PFSK-1 (cell line): Measurements from ENCODE around the gene PANK2.

Source experiments
- FOXP2 ChIP-seq: optimal IDR thresholded peaks from 2 replicates; pipeline ENCODE3; 2011; ENCODE audit warnings: borderline replicate concordance, control low read depth, inconsistent platforms; ENCODE audit not compliant: insufficient read depth; ENCODE audit errors: extremely low read length, extremely low read depth
- POLR2AphosphoS5 ChIP-seq: IDR thresholded peaks from 2 replicates; pipeline ENCODE4 v1.6.1; 2012; ENCODE audit warnings: low read depth, mild to moderate bottlenecking, control low read depth, low read length, moderate library complexity
- REST ChIP-seq, 2 experiments: IDR thresholded peaks; 2 replicates each; pipeline versions ENCODE4 v1.6.1 to v1.8.0; 2011 to 2012; ENCODE audit warnings: low read depth in 2 of 2, low read length in 2 of 2, control low read depth in 1 of 2, inconsistent platforms in 1 of 2, mild to moderate bottlenecking in 1 of 2, moderate library complexity in 1 of 2; ENCODE audit not compliant: insufficient read depth in 1 of 2
- SIN3A ChIP-seq: IDR thresholded peaks from 2 replicates; pipeline ENCODE4 v1.6.1; 2012; ENCODE audit warnings: mild to moderate bottlenecking, low read length, moderate library complexity, borderline replicate concordance; ENCODE audit not compliant: insufficient read depth
- TAF1 ChIP-seq: IDR thresholded peaks from 2 replicates; pipeline ENCODE4 v1.6.1; 2012; ENCODE audit warnings: low read length, control low read depth, borderline replicate concordance; ENCODE audit not compliant: insufficient read depth

PANK2 gene

DNA sequence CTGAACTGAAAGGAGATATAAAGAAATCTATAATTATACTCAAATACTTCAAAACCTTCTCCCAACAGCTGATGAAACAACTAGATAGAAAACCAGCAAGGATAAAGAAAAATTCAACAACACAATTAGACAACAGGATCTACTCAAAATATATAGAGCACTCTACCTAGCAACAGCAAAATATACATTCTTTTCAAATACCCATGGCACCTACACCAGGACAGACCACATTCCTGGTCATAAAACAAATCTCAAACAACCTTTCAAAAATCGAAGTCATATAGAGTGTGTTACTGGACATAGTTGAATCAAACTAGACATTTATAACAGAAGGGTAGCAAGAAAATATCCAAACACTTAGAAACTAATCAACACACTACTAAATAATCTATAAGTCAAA is 83.0 kb downstream of the PANK2 start:
- TF ChIP-seq TAF1 (no peak), REST (IDR thresholded peaks at IDR 0.05; ENCODE audit: insufficient read depth in 1 of 2, low read depth in 2 of 2, low read length in 2 of 2) (no peak)

DNA sequence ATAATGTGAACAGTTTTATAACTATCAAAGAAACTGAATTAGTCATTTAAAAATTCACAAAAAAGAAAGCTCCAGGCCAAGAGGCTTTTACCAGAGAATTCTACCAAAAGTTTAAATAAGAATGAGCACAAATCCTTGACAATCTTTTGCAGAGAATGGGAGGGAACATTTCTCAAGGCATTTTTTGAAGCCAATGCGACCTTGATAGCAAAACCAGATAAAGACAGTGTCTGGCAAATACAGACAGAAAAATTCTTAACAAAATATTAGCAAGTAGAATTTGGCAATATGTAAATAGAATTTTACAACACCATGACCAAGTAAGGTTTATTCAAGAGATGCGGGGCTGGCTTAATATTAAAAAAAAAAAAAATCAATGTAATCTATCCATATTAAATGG is 84.5 kb downstream of the PANK2 start:
- TF ChIP-seq REST (IDR thresholded peaks at IDR 0.05; ENCODE audit: insufficient read depth in 1 of 2, low read depth in 2 of 2, low read length in 2 of 2) (no peak), POLR2AphosphoS5 (no peak)

DNA sequence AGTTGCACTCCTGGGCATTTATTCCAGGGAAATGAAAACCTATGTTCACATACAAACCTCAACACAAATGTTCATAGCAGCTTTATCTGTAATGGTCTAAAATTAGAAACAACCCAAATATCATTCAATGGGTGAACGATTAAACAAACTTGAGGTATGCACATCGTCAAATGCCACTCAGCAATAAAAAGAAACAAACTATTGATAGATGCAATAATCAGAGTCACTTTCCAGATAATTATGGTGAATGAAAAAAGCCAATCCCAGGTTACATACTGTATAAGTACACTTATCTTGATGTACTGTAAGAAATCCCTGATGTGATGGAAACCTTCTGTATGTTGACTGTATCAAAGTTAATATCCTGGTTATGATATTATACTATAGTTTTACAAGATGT is 87.3 kb downstream of the PANK2 start:
- TF ChIP-seq POLR2AphosphoS5 (no peak), FOXP2 (no peak), TAF1 (no peak), SIN3A (no peak), REST (IDR thresholded peaks at IDR 0.05; ENCODE audit: insufficient read depth in 1 of 2, low read depth in 2 of 2, low read length in 2 of 2) (no peak)
